MM.1S (cell line): ENCODE data around the gene RAPGEF3.
A peak's percentile ranks its signal among the peaks of the same experiment; 100 is the strongest.

Experiments used
- DNase-seq: peaks from one replicate; pipeline ENCODE4 v3.0.0-alpha.2; 2015
- H2AFZ ChIP-seq: fragments of 300-600 bp; sonication (generic); 2 replicates; pipeline ENCODE4 v1.6.0; 2016; ENCODE audit warnings: antibody characterized with exemption, low read length
- H3F3A ChIP-seq: fragments of 300-600 bp; sonication (generic); 2 replicates; pipeline ENCODE4 v1.6.1; 2016; ENCODE audit warnings: mild to moderate bottlenecking, antibody characterized with exemption, low read length, moderate library complexity, mixed read lengths; ENCODE audit not compliant: insufficient read depth
- H3K27ac ChIP-seq: fragments of 300-600 bp; sonication (generic); 2 replicates; pipeline ENCODE4 v1.5.1; 2016; ENCODE audit warnings: mild to moderate bottlenecking, low read length
- H3K27me3 ChIP-seq: fragments of 300-600 bp; sonication (generic); replicated peaks from 2 replicates; pipeline ENCODE4 v1.6.0; 2016; ENCODE audit warnings: low read length; ENCODE audit not compliant: insufficient read depth
- H3K36me3 ChIP-seq: fragments of 300-600 bp; sonication (generic); replicated peaks from 2 replicates; pipeline ENCODE4 v1.6.1; 2016; ENCODE audit warnings: mild to moderate bottlenecking, low read length, mixed read lengths; ENCODE audit not compliant: insufficient read depth
- H3K4me1 ChIP-seq: fragments of 300-600 bp; sonication (generic); 2 replicates; pipeline ENCODE4 v1.6.1; 2016; ENCODE audit warnings: low read length, mixed read lengths
- H3K4me2 ChIP-seq: fragments of 300-600 bp; sonication (generic); 2 replicates; pipeline ENCODE4 v1.6.0; 2016; ENCODE audit warnings: low read depth, low read length
- H3K4me3 ChIP-seq: fragments of 300-600 bp; sonication (generic); 2 replicates; pipeline ENCODE4 v1.5.1; 2016; ENCODE audit warnings: low read length, mixed read lengths
- H3K79me2 ChIP-seq: fragments of 300-600 bp; sonication (generic); 2 replicates; pipeline ENCODE4 v1.6.1; 2016; ENCODE audit warnings: mixed run types, low read length, mixed read lengths
- H3K9ac ChIP-seq: fragments of 300-600 bp; sonication (generic); 2 replicates; pipeline ENCODE4 v1.6.1; 2016; ENCODE audit warnings: low read length, mixed read lengths
- H3K9me2 ChIP-seq: fragments of 300-600 bp; sonication (generic); replicated peaks from 2 replicates; pipeline ENCODE4 v1.6.1; 2016; ENCODE audit warnings: mild to moderate bottlenecking, low read length, mixed read lengths; ENCODE audit not compliant: insufficient read depth
- H3K9me3 ChIP-seq: fragments of 300-600 bp; sonication (generic); replicated peaks from 2 replicates; pipeline ENCODE4 v1.6.1; 2016; ENCODE audit warnings: mild to moderate bottlenecking, low read length, mixed read lengths; ENCODE audit not compliant: insufficient read depth
- H4K20me1 ChIP-seq: fragments of 300-600 bp; sonication (generic); 2 replicates; pipeline ENCODE4 v1.6.1; 2016; ENCODE audit warnings: mild to moderate bottlenecking, low read length, moderate library complexity, mixed read lengths; ENCODE audit not compliant: insufficient read depth
- CTCF ChIP-seq: fragments of 300-600 bp; sonication (generic); IDR thresholded peaks from 2 replicates; pipeline ENCODE4 v1.5.1; 2016; ENCODE audit warnings: antibody characterized with exemption, low read length, mixed read lengths
- EZH2 ChIP-seq: fragments of 300-600 bp; sonication (generic); optimal IDR thresholded peaks from 2 replicates; pipeline ENCODE3; 2017; ENCODE audit warnings: low read depth, mild to moderate bottlenecking, antibody characterized with exemption, low read length, mixed read lengths
- EZH2phosphoT487 ChIP-seq: fragments of 300-600 bp; sonication (generic); IDR thresholded peaks from 2 replicates; pipeline ENCODE4 v1.6.1; 2018; ENCODE audit warnings: antibody characterized with exemption, low read length

The RAPGEF3 gene

GRCh38 chr12:47774663-47775062 lies 16.0 kb upstream of the RAPGEF3 start:
- TF ChIP-seq CTCF: no peak
- TF ChIP-seq EZH2phosphoT487: no peak
- TF ChIP-seq EZH2: no peak
- Histone ChIP-seq H3K27ac (no peak overlapping the region), H4K20me1 (no peaks in the 10 kb centered on the region), H2AFZ (no peak overlapping the region), H3K4me1 (peaks cover 36% of the 10 kb centered on the region), H3K9me2 (no peaks in the 10 kb centered on the region), H3K27me3 (no peaks in the 10 kb centered on the region), H3K4me3 (no peak overlapping the region), H3K9ac (no peak overlapping the region), H3K36me3 (no peaks in the 10 kb centered on the region), H3K4me2 (peak overlapping the region; percentile 99; the same call in 1 of the 2 replicates), H3K9me3 (no peaks in the 10 kb centered on the region), H3K79me2 (peaks cover 33% of the 10 kb centered on the region), H3F3A (no peaks in the 10 kb centered on the region)
- no peak for DNase-seq

GRCh38 chr12:47773858-47774580 lies 15.3 kb upstream of the RAPGEF3 start:
- no peak for DNase-seq
- Histone ChIP-seq H3K9me3 (no peaks in the 10 kb centered on the region), H3K9ac (peak overlapping the region; percentile 73; the same call in 1 of the 2 replicates), H3K4me2 (peak overlapping the region; percentile 99), H3K27me3 (no peaks in the 10 kb centered on the region), H3K27ac (peak overlapping the region; percentile 32; the same call in 1 of the 2 replicates), H3K4me1 (peaks cover 36% of the 10 kb centered on the region), H3K36me3 (no peaks in the 10 kb centered on the region), H3K79me2 (peaks cover 33% of the 10 kb centered on the region), H3F3A (no peaks in the 10 kb centered on the region), H3K9me2 (no peaks in the 10 kb centered on the region), H2AFZ (peak overlapping the region; percentile 92), H4K20me1 (no peaks in the 10 kb centered on the region), H3K4me3 (peak overlapping the region; percentile 96)
- TF ChIP-seq CTCF (no peak; the same call in 1 of the 2 replicates), EZH2phosphoT487 (no peak), EZH2 (no peak)

- H3K4me2 ChIP-seq: peak within 1 kb of the TSS; percentile 99
- H4K20me1 ChIP-seq: no peaks in the 10 kb centered on the region
- peak within 1 kb of the TSS; percentile 73 for H3K9ac ChIP-seq
- DNase-seq: peak; percentile 83
- H3K9me2 ChIP-seq: no peaks in the 10 kb centered on the region
- peaks cover 33% of the 10 kb centered on the region for H3K79me2 ChIP-seq
- H3K27ac ChIP-seq: peak within 1 kb of the TSS; percentile 32; the same call in 1 of the 2 replicates
- no peaks in the 10 kb centered on the region for H3K36me3 ChIP-seq
- peaks cover 36% of the 10 kb centered on the region for H3K4me1 ChIP-seq
- H3K27me3 ChIP-seq: no peaks in the 10 kb centered on the region
- H3F3A ChIP-seq: no peaks in the 10 kb centered on the region
- H2AFZ ChIP-seq: peak within 1 kb of the TSS; percentile 92
- peak within 1 kb of the TSS; percentile 96 for H3K4me3 ChIP-seq
- no peak for TF ChIP-seq EZH2phosphoT487
- TF ChIP-seq CTCF: peak; percentile 31
- H3K9me3 ChIP-seq: no peaks in the 10 kb centered on the region
Observed at GRCh38 chr12:47773062-47773857, 14.6 kb upstream of the RAPGEF3 start, which contains the start of gene SLC48A1. TSS of gene SLC48A1 (plus strand) at chr12:47773238. CDS start at chr12:47773305, 67 bp downstream.
